KOPT-K1 (cell line): ENCODE measurements around the gene TPGS1.
A peak's percentile ranks its signal among the peaks of the same experiment; 100 is the strongest.

Experiments
- H3K27ac ChIP-seq: fragments of 200-600 bp; sonication (generic); 2 replicates; pipeline ENCODE4 v1.5.1; 2016; ENCODE audit warnings: antibody characterized with exemption, mild to moderate bottlenecking, low read depth, low read length; ENCODE audit not compliant: poor library complexity, severe bottlenecking
- H3K36me3 ChIP-seq: fragments of 200-600 bp; sonication (generic); 2 replicates; pipeline ENCODE4 v1.5.1; 2017; ENCODE audit warnings: antibody characterized with exemption, mild to moderate bottlenecking, low read length, moderate library complexity; ENCODE audit not compliant: insufficient read depth
- H3K9me3 ChIP-seq: fragments of 200-600 bp; sonication (generic); 2 replicates; pipeline ENCODE4 v1.5.1; 2017; ENCODE audit warnings: antibody characterized with exemption, low read length, mild to moderate bottlenecking; ENCODE audit not compliant: insufficient read depth, poor library complexity, severe bottlenecking

Gene TPGS1, protein sequence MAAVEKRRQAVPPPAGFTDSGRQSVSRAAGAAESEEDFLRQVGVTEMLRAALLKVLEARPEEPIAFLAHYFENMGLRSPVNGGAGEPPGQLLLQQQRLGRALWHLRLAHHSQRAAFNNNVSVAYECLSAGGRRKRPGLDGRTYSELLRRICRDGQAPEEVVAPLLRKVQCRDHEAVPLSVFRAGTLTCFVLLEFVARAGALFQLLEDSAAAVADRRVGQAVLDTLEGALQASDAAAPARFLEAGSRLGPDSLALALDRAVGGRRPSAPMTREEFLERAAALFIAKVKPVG

GRCh38 chr19:507286-508203, at the start of gene TPGS1:
TSS of gene TPGS1 (plus strand) at chr19:507497. CDS start at chr19:507507, 10 bp downstream.
- Histone ChIP-seq H3K27ac (peak within 1 kb of the TSS; percentile 95), H3K9me3 (no peaks in the 10 kb centered on the region), H3K36me3 (no peaks in the 10 kb centered on the region)

DNA sequence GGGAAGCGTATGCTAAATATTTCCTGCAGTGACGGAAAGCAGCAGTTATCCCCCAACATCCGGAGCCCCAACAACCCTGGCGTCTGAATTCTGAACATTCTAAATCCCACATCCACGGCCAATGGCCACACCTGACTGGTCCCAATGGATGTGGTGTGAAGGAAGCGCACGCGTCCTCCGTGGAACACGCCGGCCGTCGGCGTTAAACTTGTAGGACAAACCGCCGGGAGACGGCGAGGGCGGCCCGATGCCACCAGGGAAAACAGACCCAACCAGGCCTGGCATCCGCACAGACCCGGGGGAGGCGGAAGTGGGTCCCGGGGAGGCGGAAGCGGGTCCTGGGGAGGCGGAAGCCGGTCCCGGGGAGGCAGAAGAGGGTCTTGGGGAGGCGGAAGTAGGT, 49.7 kb upstream of the TPGS1 start:
- Histone ChIP-seq H3K36me3 (no peaks in the 10 kb centered on the region), H3K27ac (no peak overlapping the region), H3K9me3 (peaks cover 56% of the 10 kb centered on the region)

- Histone ChIP-seq H3K36me3 (no peaks in the 10 kb centered on the region), H3K9me3 (peaks cover 48% of the 10 kb centered on the region), H3K27ac (no peak overlapping the region)
Observed at GRCh38 chr19:458091-459042, 48.9 kb upstream of the TPGS1 start.

DNA sequence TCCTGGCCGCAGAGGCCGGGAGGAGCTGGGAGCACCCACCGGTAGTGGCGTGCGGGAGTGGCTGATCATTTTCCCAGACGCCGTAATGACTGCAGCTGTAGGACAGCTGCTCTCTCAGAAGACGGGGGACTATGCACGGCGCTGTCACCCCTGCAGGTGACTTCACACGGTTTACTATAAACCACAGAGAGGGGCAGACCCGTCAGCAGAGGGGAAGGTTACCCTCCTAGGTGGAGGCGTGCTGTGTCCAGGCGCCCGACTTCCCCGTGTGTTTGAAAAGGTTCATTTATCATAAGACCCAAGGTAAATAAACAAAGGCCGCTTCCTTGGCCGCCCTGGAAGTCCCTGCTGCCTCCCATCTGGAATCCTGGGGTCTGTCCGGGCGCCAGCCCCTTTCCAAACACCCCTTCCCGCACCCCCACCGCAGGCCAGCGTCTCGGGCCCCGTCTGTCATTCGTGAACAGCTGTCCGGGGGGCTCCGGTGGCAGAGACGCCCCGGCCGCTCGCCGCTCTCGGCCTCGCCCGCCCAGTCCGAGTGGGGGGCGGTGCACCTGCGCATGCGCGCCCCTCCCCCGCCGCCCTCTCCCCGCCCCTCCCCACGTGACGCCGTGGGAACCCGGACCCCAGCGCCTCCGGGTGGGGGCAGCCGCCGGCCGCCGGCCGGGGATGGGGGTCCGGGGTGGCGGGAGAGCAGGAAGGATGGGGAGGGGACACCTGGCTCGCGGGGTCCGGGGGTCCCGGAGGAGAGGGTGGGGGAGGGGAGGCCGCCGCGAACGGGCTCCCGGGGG, 47.4 kb upstream of the TPGS1 start:
- no peak overlapping the region for H3K27ac ChIP-seq
- H3K36me3 ChIP-seq: no peaks in the 10 kb centered on the region
- peaks cover 36% of the 10 kb centered on the region for H3K9me3 ChIP-seq

- H3K27ac ChIP-seq: no peak within 1 kb of the TSS
- no peaks in the 10 kb centered on the region for H3K36me3 ChIP-seq
- H3K9me3 ChIP-seq: peaks cover 24% of the 10 kb centered on the region
Observed at GRCh38 chr19:460877-461720, 46.2 kb upstream of the TPGS1 start, which contains the start of gene SHC2. TSS of gene SHC2 (minus strand) at chr19:461033. CDS start at chr19:460996, 37 bp downstream.

GRCh38 chr19:461721-462551, 45.4 kb upstream of the TPGS1 start:
- peaks cover 21% of the 10 kb centered on the region for H3K9me3 ChIP-seq
- no peaks in the 10 kb centered on the region for H3K36me3 ChIP-seq
- H3K27ac ChIP-seq: no peak overlapping the region

GRCh38 chr19:463483-464207, 43.7 kb upstream of the TPGS1 start:
- peaks cover 9% of the 10 kb centered on the region for H3K9me3 ChIP-seq
- H3K36me3 ChIP-seq: no peaks in the 10 kb centered on the region
- H3K27ac ChIP-seq: no peak overlapping the region

DNA sequence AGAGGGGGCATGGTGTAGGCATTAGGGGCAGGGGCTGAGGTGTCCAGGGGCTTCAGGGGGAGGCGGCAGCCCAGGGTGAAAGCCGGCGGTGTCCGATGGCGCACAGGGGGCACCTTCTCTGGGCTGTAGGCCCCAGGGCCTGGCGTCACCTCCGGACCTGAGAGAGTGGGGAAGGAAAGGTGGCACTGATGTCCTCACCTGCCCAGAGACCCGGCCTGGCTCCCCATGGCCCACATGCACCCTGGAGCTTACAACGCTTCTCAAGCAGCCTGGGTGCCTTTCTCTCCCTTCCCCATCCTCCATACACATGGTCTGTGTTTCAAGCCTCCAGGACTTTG, 43.1 kb upstream of the TPGS1 start:
- Histone ChIP-seq H3K9me3 (peaks cover 5% of the 10 kb centered on the region), H3K36me3 (no peaks in the 10 kb centered on the region), H3K27ac (no peak overlapping the region)

DNA sequence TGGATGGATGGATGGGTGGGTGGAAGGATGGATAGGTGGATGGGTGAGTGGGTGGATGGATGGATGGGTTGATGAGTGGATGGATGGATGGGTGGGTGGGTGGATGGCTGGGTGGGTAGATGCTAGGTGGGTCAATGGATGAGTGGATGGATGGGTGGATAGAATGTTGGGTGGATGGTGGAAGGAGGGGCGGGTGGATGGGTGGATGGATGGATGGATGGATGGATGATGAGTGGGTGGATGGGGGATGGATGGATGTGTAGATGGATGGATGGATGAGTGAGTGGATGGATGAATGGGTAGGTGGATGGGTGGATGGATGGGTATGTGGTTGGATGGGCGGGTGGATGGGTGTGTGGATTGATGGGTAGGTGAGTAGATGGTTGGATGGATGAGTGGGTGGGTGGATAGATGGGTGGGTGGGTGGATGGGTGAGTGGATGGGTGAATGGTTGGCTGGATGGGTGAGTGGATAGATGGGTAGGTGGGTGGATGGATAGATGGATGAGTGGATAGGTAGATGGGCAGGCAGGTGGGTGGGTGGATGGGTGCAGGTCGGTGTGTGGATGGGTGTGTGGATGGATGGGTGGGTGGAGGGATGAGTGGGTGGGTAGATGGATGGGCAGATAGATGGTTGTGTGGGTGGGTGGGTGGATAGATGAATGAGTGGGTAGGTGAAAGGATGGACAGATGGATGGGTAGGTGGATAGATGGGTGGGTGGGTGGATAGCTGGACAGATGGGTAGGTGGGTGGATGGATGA, 42.1 kb upstream of the TPGS1 start:
- Histone ChIP-seq H3K27ac (no peak overlapping the region), H3K9me3 (no peaks in the 10 kb centered on the region), H3K36me3 (no peaks in the 10 kb centered on the region)

GRCh38 chr19:467554-467953, 39.7 kb upstream of the TPGS1 start:
- H3K27ac ChIP-seq: no peak overlapping the region
- H3K36me3 ChIP-seq: no peaks in the 10 kb centered on the region
- H3K9me3 ChIP-seq: no peaks in the 10 kb centered on the region

GRCh38 chr19:468587-469256, 38.6 kb upstream of the TPGS1 start:
- no peaks in the 10 kb centered on the region for H3K36me3 ChIP-seq
- no peaks in the 10 kb centered on the region for H3K9me3 ChIP-seq
- no peak overlapping the region for H3K27ac ChIP-seq
